ENCODE measurements around the gene MT1X. TPM values are rescaled to one million over a fixed set of nuclear protein-coding genes. Genes with fewer than 3 reads are reported as not detected.

The MT1X gene
- total RNA-seq, 1 experiment from 2014 or later, result 328 TPM

DNA sequence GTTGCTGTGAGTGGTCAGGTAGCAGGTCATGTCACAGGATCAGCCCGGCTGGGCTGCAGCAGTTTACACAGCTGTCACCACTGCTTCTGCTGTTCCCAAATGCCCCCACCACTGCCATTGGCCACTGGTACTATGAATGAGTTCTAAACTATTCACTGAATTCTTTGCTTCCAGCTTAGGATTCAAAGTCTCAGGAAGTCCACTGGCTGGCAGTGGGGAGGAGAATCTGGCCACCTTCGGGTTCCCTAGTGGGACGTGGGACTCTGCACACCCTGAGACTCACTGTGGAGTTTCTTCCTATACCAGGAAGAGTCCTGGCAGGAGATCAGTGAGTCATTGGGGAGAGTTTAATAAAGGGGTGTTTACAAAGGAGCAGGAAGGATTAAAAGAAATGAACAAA, 6.9 kb downstream of the MT1X start:
- Mint-ChIP-seq H3K4me3 (no peak overlapping the region), H3K4me1 (peaks cover 11% of the 10 kb centered on the region), H3K36me3 (peaks cover 19% of the 10 kb centered on the region), H3K27me3 (ENCODE audit: low read depth) (peaks cover 2% of the 10 kb centered on the region; the same call in 1 of the 2 replicates), H3K27ac (no peak overlapping the region), H3K9me3 (peaks cover 16% of the 10 kb centered on the region)
- TF ChIP-seq MYBL2 (CRISPR knock-in tag; IDR thresholded peaks at IDR 0.05), result no peak
- TF ChIP-seq, protein P1, sequence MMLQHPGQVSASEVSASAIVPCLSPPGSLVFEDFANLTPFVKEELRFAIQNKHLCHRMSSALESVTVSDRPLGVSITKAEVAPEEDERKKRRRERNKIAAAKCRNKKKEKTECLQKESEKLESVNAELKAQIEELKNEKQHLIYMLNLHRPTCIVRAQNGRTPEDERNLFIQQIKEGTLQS (CRISPR knock-in tag; conservative IDR thresholded peaks at IDR 0.05), result no peak
- TF ChIP-seq ZNF263 (CRISPR knock-in tag; IDR thresholded peaks at IDR 0.05; ENCODE audit: low read depth), result no peak
- TF ChIP-seq TEAD4 (CRISPR knock-in tag; IDR thresholded peaks at IDR 0.05), result no peak
- no peak for TF ChIP-seq SOX15 (CRISPR knock-in tag; IDR thresholded peaks at IDR 0.05)
- TF ChIP-seq, protein P2, sequence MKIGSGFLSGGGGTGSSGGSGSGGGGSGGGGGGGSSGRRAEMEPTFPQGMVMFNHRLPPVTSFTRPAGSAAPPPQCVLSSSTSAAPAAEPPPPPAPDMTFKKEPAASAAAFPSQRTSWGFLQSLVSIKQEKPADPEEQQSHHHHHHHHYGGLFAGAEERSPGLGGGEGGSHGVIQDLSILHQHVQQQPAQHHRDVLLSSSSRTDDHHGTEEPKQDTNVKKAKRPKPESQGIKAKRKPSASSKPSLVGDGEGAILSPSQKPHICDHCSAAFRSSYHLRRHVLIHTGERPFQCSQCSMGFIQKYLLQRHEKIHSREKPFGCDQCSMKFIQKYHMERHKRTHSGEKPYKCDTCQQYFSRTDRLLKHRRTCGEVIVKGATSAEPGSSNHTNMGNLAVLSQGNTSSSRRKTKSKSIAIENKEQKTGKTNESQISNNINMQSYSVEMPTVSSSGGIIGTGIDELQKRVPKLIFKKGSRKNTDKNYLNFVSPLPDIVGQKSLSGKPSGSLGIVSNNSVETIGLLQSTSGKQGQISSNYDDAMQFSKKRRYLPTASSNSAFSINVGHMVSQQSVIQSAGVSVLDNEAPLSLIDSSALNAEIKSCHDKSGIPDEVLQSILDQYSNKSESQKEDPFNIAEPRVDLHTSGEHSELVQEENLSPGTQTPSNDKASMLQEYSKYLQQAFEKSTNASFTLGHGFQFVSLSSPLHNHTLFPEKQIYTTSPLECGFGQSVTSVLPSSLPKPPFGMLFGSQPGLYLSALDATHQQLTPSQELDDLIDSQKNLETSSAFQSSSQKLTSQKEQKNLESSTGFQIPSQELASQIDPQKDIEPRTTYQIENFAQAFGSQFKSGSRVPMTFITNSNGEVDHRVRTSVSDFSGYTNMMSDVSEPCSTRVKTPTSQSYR (CRISPR knock-in tag; IDR thresholded peaks at IDR 0.05), result no peak
- TF ChIP-seq ELF4 (CRISPR knock-in tag; IDR thresholded peaks at IDR 0.05; ENCODE audit: low read depth), result no peak
- no peak for TF ChIP-seq ZNF138 (CRISPR knock-in tag; conservative IDR thresholded peaks at IDR 0.05)
- TF ChIP-seq NR3C1 (CRISPR knock-in tag; conservative IDR thresholded peaks at IDR 0.05; ENCODE audit: low read depth), result no peak
- TF ChIP-seq TCF7 (CRISPR knock-in tag; IDR thresholded peaks at IDR 0.05; ENCODE audit: low read depth), result no peak
- no peak for TF ChIP-seq EMX1 (CRISPR knock-in tag; IDR thresholded peaks at IDR 0.05)
- no peak for TF ChIP-seq GABPB1 (CRISPR knock-in tag; IDR thresholded peaks at IDR 0.05)
- no peak for TF ChIP-seq ATF1 (CRISPR knock-in tag; IDR thresholded peaks at IDR 0.05)
- TF ChIP-seq TP53 (CRISPR knock-in tag; IDR thresholded peaks at IDR 0.05), result no peak
- TF ChIP-seq SMAD3 (CRISPR knock-in tag; IDR thresholded peaks at IDR 0.05; ENCODE audit: borderline replicate concordance), result no peak
- TF ChIP-seq, protein P3, sequence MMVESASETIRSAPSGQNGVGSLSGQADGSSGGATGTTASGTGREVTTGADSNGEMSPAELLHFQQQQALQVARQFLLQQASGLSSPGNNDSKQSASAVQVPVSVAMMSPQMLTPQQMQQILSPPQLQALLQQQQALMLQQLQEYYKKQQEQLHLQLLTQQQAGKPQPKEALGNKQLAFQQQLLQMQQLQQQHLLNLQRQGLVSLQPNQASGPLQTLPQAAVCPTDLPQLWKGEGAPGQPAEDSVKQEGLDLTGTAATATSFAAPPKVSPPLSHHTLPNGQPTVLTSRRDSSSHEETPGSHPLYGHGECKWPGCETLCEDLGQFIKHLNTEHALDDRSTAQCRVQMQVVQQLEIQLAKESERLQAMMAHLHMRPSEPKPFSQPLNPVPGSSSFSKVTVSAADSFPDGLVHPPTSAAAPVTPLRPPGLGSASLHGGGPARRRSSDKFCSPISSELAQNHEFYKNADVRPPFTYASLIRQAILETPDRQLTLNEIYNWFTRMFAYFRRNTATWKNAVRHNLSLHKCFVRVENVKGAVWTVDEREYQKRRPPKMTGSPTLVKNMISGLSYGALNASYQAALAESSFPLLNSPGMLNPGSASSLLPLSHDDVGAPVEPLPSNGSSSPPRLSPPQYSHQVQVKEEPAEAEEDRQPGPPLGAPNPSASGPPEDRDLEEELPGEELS (CRISPR knock-in tag; IDR thresholded peaks at IDR 0.05), result no peak
- TF ChIP-seq MXD4 (CRISPR knock-in tag; IDR thresholded peaks at IDR 0.05; ENCODE audit: borderline replicate concordance), result no peak
- ChIA-PET POLR2A (no interaction called here), CTCF (interaction anchor here (0.9 to 2.3 kb wide), 2 partner anchors 13 to 16 kb away, joined by 3 to 8 read pairs; no protein-coding TSS in a partner anchor)
- DNase-seq (ENCODE audit: low spot score), result no peak
- no peak for ATAC-seq

DNA sequence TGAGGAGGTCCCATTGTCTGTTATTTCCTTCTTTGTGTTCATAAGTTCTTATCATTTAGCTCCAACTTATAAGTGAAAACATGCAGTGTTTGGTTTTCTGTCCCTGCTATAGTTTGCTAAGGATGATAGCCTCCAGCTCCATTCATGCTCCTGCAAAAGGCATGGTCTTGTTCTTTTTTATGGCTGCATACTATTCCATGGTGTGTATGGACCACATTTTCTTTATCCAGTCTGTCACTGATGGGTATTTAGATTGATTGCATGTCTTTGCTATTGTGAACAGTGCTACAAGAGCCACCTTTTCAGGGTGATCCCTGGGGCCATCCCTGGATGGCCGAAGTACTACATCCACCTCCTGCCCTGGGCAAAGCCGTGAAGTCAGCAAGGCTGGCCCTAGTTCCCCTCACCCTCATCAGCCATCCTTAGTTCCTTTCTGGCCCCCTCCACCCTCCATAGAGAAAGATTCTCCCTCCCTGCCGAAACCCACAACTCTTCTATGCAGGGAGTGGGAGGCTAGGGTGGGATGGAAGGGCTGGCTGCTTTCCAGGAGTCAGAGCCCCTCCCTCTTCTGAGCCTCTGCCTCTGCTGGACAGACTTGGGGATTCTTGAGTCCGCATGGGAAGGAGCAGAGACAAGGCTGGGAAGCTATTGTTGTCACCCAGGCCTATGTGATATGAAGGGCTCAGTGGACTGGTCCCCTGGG, 8.3 kb downstream of the MT1X start:
- Mint-ChIP-seq H3K9me3 (peaks cover 16% of the 10 kb centered on the region), H3K27ac (no peak overlapping the region), H3K36me3 (peaks cover 14% of the 10 kb centered on the region), H3K4me1 (peaks cover 7% of the 10 kb centered on the region), H3K27me3 (ENCODE audit: low read depth) (peaks cover 2% of the 10 kb centered on the region; the same call in 1 of the 2 replicates), H3K4me3 (no peak overlapping the region)
- POLR2A ChIA-PET, result no interaction called here
- ATAC-seq (no peak), DNase-seq (ENCODE audit: low spot score) (no peak)
- TF ChIP-seq ZBTB21 (CRISPR knock-in tag; IDR thresholded peaks at IDR 0.05; ENCODE audit: borderline replicate concordance) (no peak), ESRRA (CRISPR knock-in tag; IDR thresholded peaks at IDR 0.05; ENCODE audit: borderline replicate concordance) (no peak), MXD4 (CRISPR knock-in tag; IDR thresholded peaks at IDR 0.05; ENCODE audit: borderline replicate concordance) (no peak), RELA (CRISPR knock-in tag; IDR thresholded peaks at IDR 0.05; ENCODE audit: borderline replicate concordance) (no peak), ATF1 (CRISPR knock-in tag; IDR thresholded peaks at IDR 0.05) (no peak), HMGA2 (CRISPR knock-in tag; IDR thresholded peaks at IDR 0.05) (no peak), GTF2I (CRISPR knock-in tag; conservative IDR thresholded peaks at IDR 0.05) (no peak), NR1H2 (CRISPR knock-in tag; IDR thresholded peaks at IDR 0.05) (no peak), ZNF232 (CRISPR knock-in tag; IDR thresholded peaks at IDR 0.05) (no peak), JAZF1 (CRISPR knock-in tag; IDR thresholded peaks at IDR 0.05) (no peak)
- TF ChIP-seq, protein P4, sequence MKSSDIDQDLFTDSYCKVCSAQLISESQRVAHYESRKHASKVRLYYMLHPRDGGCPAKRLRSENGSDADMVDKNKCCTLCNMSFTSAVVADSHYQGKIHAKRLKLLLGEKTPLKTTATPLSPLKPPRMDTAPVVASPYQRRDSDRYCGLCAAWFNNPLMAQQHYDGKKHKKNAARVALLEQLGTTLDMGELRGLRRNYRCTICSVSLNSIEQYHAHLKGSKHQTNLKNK (CRISPR knock-in tag; IDR thresholded peaks at IDR 0.05), result no peak
- TF ChIP-seq, protein P5, sequence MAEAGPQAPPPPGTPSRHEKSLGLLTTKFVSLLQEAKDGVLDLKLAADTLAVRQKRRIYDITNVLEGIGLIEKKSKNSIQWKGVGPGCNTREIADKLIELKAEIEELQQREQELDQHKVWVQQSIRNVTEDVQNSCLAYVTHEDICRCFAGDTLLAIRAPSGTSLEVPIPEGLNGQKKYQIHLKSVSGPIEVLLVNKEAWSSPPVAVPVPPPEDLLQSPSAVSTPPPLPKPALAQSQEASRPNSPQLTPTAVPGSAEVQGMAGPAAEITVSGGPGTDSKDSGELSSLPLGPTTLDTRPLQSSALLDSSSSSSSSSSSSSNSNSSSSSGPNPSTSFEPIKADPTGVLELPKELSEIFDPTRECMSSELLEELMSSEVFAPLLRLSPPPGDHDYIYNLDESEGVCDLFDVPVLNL (CRISPR knock-in tag; IDR thresholded peaks at IDR 0.05; ENCODE audit: borderline replicate concordance, low read depth), result no peak
- TF ChIP-seq, protein P6, sequence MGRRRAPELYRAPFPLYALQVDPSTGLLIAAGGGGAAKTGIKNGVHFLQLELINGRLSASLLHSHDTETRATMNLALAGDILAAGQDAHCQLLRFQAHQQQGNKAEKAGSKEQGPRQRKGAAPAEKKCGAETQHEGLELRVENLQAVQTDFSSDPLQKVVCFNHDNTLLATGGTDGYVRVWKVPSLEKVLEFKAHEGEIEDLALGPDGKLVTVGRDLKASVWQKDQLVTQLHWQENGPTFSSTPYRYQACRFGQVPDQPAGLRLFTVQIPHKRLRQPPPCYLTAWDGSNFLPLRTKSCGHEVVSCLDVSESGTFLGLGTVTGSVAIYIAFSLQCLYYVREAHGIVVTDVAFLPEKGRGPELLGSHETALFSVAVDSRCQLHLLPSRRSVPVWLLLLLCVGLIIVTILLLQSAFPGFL (CRISPR knock-in tag; IDR thresholded peaks at IDR 0.05; ENCODE audit: borderline replicate concordance), result no peak
- CTCF ChIA-PET, result interaction anchor here (1.0 to 2.3 kb wide), 3 partner anchors 11 to 90 kb away, joined by 3 to 8 read pairs (median 4); no protein-coding TSS in a partner anchor
